Measurements from ENCODE around the gene KRTAP12-4.

GRCh38 chr21:44611551-44611950 lies 42.9 kb downstream of the KRTAP12-4 start:
- TF ChIP-seq CTCF (IDR thresholded peaks at IDR 0.05) (no peak), ZFX (IDR thresholded peaks at IDR 0.05; ENCODE audit: borderline replicate concordance) (no peak)
